Kidney epithelial cell (primary cell): Measurements from ENCODE around the gene UMAD1. TPM values are rescaled to one million over a fixed set of nuclear protein-coding genes. Genes with fewer than 3 reads are reported as not detected.

Source experiments
- DNase-seq: peaks from one replicate; pipeline ENCODE4 v3.0.0-alpha.2; 2010; ENCODE audit warnings: low read depth
- H3K27me3 ChIP-seq: 2 replicates; pipeline ENCODE4 v1.6.0; 2011; ENCODE audit warnings: low read length; ENCODE audit not compliant: control insufficient read depth, insufficient read depth
- H3K36me3 ChIP-seq: 2 replicates; pipeline ENCODE4 v1.5.1; 2011; ENCODE audit warnings: low read length; ENCODE audit not compliant: control insufficient read depth, insufficient read depth
- H3K4me3 ChIP-seq: 2 replicates; pipeline ENCODE4 v1.5.1; 2011; ENCODE audit warnings: low read depth, mild to moderate bottlenecking, control low read depth, low read length
- CTCF ChIP-seq: IDR thresholded peaks from 2 replicates; pipeline ENCODE4 v1.5.1; 2011; ENCODE audit warnings: mild to moderate bottlenecking, moderate library complexity, low read length, control low read depth, inconsistent platforms; ENCODE audit not compliant: insufficient read depth, poor library complexity, severe bottlenecking
- total RNA-seq: library from RNA; depleted of rRNA; stranded (reverse); fragments of >200 nt; gene quantifications from 2 replicates; pipeline ENCODE4 v1.2.3, GENCODE V29; 2015

The UMAD1 gene
- total RNA-seq, 1 donor from 2014 or later = 10.7 TPM

- Histone ChIP-seq H3K36me3 (no peaks in the 10 kb centered on the region), H3K4me3 (no peak overlapping the region), H3K27me3 (no peaks in the 10 kb centered on the region)
- no peak for DNase-seq
- TF ChIP-seq CTCF = no peak
Observed at GRCh38 chr7:7848892-7849291, 208.3 kb downstream of the UMAD1 start.

- no peak for TF ChIP-seq CTCF
- Histone ChIP-seq H3K27me3 (no peaks in the 10 kb centered on the region), H3K4me3 (no peak overlapping the region), H3K36me3 (no peaks in the 10 kb centered on the region)
- DNase-seq = no peak
Observed at GRCh38 chr7:7850150-7850549, 209.6 kb downstream of the UMAD1 start.

GRCh38 chr7:7851381-7851780 lies 210.8 kb downstream of the UMAD1 start:
- no peak overlapping the region for H3K4me3 ChIP-seq
- no peaks in the 10 kb centered on the region for H3K27me3 ChIP-seq
- no peak for TF ChIP-seq CTCF
- H3K36me3 ChIP-seq = no peaks in the 10 kb centered on the region
- no peak for DNase-seq

- TF ChIP-seq CTCF = no peak
- Histone ChIP-seq H3K27me3 (no peaks in the 10 kb centered on the region), H3K4me3 (no peak overlapping the region), H3K36me3 (no peaks in the 10 kb centered on the region)
- DNase-seq = no peak
Observed at GRCh38 chr7:7851991-7852390, 211.4 kb downstream of the UMAD1 start.

- Histone ChIP-seq H3K36me3 (no peaks in the 10 kb centered on the region), H3K27me3 (no peaks in the 10 kb centered on the region), H3K4me3 (no peak overlapping the region)
- no peak for TF ChIP-seq CTCF
- no peak for DNase-seq
Observed at GRCh38 chr7:7857143-7857583, 216.6 kb downstream of the UMAD1 start.

GRCh38 chr7:7858559-7858958 lies 218.0 kb downstream of the UMAD1 start:
- no peak overlapping the region for H3K4me3 ChIP-seq
- no peak for TF ChIP-seq CTCF
- DNase-seq = no peak
- H3K36me3 ChIP-seq = no peaks in the 10 kb centered on the region
- no peaks in the 10 kb centered on the region for H3K27me3 ChIP-seq
